Measurements from ENCODE around the gene LINGO3. TPM values are rescaled to one million over a fixed set of nuclear protein-coding genes. Genes with fewer than 3 reads are reported as not detected.
"Not testable (repeated sequence)": the region's sequence is repeated elsewhere in the genome, so short reads cannot be mapped to it uniquely, and the experiment has no call there.

LINGO3 gene
- total RNA-seq, 2 donors from 2014 or later, result not detected

- ATAC-seq, result peak; percentile 58
- intact Hi-C loops (cut with DNase I, micrococcal nuclease), result no loop called here
- DNase-seq, result peak; percentile 45 to 51
Observed at GRCh38 chr19:2289714-2290435, 18.1 kb downstream of the LINGO3 start.

- DNase-seq, result no peak
Observed at GRCh38 chr19:2288818-2289713, 18.9 kb downstream of the LINGO3 start.

GRCh38 chr19:2288338-2288817 lies 19.6 kb downstream of the LINGO3 start:
- ATAC-seq (no peak), DNase-seq (no peak)
- intact Hi-C loops (cut with DNase I, micrococcal nuclease), result no loop called here

More at GRCh38 chr19:2288818-2289713, 18.9 kb downstream of the LINGO3 start:
- ATAC-seq, result no peak
- intact Hi-C loops (cut with DNase I, micrococcal nuclease), result no loop called here

- intact Hi-C loops (cut with DNase I, micrococcal nuclease), result no loop called here
- no peak for DNase-seq
- ATAC-seq, result no peak
Observed at GRCh38 chr19:2287585-2288337, 20.2 kb downstream of the LINGO3 start.

GRCh38 chr19:2286402-2287140 lies 21.4 kb downstream of the LINGO3 start:
- DNase-seq (peak in 1 of 2 donors; percentile 1), ATAC-seq (no peak)
- intact Hi-C loops (cut with DNase I, micrococcal nuclease), result no loop called here

GRCh38 chr19:2283835-2284507 lies 24.0 kb downstream of the LINGO3 start:
- DNase-seq, result no peak
- no peak for ATAC-seq
- intact Hi-C loops (cut with DNase I, micrococcal nuclease), result loop anchor here in 1 of 2 donors (5.0 kb wide), 1 partner anchor 33 kb away; no protein-coding TSS in a partner anchor

- no peak for ATAC-seq
- intact Hi-C loops (cut with DNase I, micrococcal nuclease), result loop anchor here in 1 of 2 donors (5.0 kb wide), 1 partner anchor 34 kb away; no protein-coding TSS in a partner anchor
Observed at GRCh38 chr19:2282862-2283237, 25.1 kb downstream of the LINGO3 start.

GRCh38 chr19:2282062-2282861 lies 25.7 kb downstream of the LINGO3 start, which contains the start of gene PEAK3:
Gene PEAK3, minus strand, starts transcription at chr19:2282175. Its CDS starts 1,244 bp downstream, at chr19:2280931.
- intact Hi-C loops (cut with DNase I, micrococcal nuclease), result loop anchor here in 1 of 2 donors (5.0 kb wide), 1 partner anchor 35 kb away; no protein-coding TSS in a partner anchor
- DNase-seq (peak; percentile 72 to 75), ATAC-seq (no peak)

More at GRCh38 chr19:2282862-2283237, 25.1 kb downstream of the LINGO3 start:
- DNase-seq, result no peak

- not testable (repeated sequence) for DNase-seq, ATAC-seq
- intact Hi-C loops (cut with DNase I, micrococcal nuclease), result loop anchor here in 1 of 2 donors (5.0 kb wide), 1 partner anchor 36 kb away; no protein-coding TSS in a partner anchor
Observed at GRCh38 chr19:2281265-2282061, 26.5 kb downstream of the LINGO3 start.

GRCh38 chr19:2280633-2281264 lies 27.2 kb downstream of the LINGO3 start:
- DNase-seq (no peak), ATAC-seq (no peak)
- intact Hi-C loops (cut with DNase I, micrococcal nuclease), result loop anchor here in 1 of 2 donors (5.0 kb wide), 1 partner anchor 37 kb away; no protein-coding TSS in a partner anchor

- peak; percentile 69 to 73 for DNase-seq
- intact Hi-C loops (cut with DNase I, micrococcal nuclease), result loop anchor here in 1 of 2 donors (10.0 kb wide), 1 partner anchor 116 kb away; no protein-coding TSS in a partner anchor
- peak; percentile 60 for ATAC-seq
Observed at GRCh38 chr19:2278459-2279158, 29.3 kb downstream of the LINGO3 start.

GRCh38 chr19:2277138-2277537 lies 30.8 kb downstream of the LINGO3 start:
- ATAC-seq (no peak), DNase-seq (no peak)
- intact Hi-C loops (cut with DNase I, micrococcal nuclease), result loop anchor here in 1 of 2 donors (10.0 kb wide), 1 partner anchor 118 kb away; no protein-coding TSS in a partner anchor

- intact Hi-C loops (cut with DNase I, micrococcal nuclease), result loop anchor here in 1 of 2 donors (10.0 kb wide), 1 partner anchor 118 kb away; no protein-coding TSS in a partner anchor
- DNase-seq (no peak), ATAC-seq (no peak)
Observed at GRCh38 chr19:2276429-2276986, 31.4 kb downstream of the LINGO3 start.
